ENCODE data around the gene PCSK4. TPM values are rescaled to one million over a fixed set of nuclear protein-coding genes. Genes with fewer than 3 reads are reported as not detected.

Gene PCSK4
- total RNA-seq, 1 experiment from 2014 or later = 9.1 TPM

- H3K27me3 Mint-ChIP-seq (ENCODE audit: low read depth) = peaks cover 65% of the 10 kb centered on the region
- WGBS (ENCODE audit: extremely low coverage, insufficient read length, low lambda C conversion rate) = no CpG with 5 or more reads among the region's 22 CpGs
- Histone ChIP-seq H3K4ac (ENCODE audit: low read depth, low read length) (no peak overlapping the region), H3T11ph (ENCODE audit: low read length) (no peak overlapping the region), H3K79me2 (ENCODE audit: insufficient read depth, low read length) (no peaks in the 10 kb centered on the region), H2BK5ac (ENCODE audit: insufficient read length, low read length) (no peak overlapping the region), H3K23me2 (ENCODE audit: insufficient read length, low read depth, low read length, poor library complexity, severe bottlenecking) (peaks cover 4% of the 10 kb centered on the region), H4K20me1 (ENCODE audit: control insufficient read depth, insufficient read depth, insufficient read length) (no peaks in the 10 kb centered on the region), H2BK120ac (ENCODE audit: low read depth, low read length, poor library complexity, severe bottlenecking) (no peak overlapping the region), H3K79me1 (ENCODE audit: insufficient read depth, low read depth, low read length, poor library complexity, severe bottlenecking) (no peaks in the 10 kb centered on the region), H2BK20ac (ENCODE audit: low read depth, low read length, poor library complexity, severe bottlenecking) (no peak overlapping the region), H3K56ac (ENCODE audit: insufficient read length, low read depth, low read length) (no peak overlapping the region), H3K4me1 (ENCODE audit: insufficient read depth, low read length) (no peaks in the 10 kb centered on the region), H3K9me3 (ENCODE audit: control insufficient read depth, low read depth, low read length) (no peaks in the 10 kb centered on the region), H4K5ac (ENCODE audit: insufficient read length, low read depth, low read length) (no peak overlapping the region), H3K18ac (ENCODE audit: insufficient read length, low read depth, low read length) (no peak overlapping the region), H4K91ac (ENCODE audit: insufficient read length, low read depth, low read length) (no peak overlapping the region), H3K27ac (ENCODE audit: insufficient read length, low read depth, low read length) (no peak overlapping the region), H2BK12ac (ENCODE audit: insufficient read length, low read depth, low read length) (no peak overlapping the region), H2BK15ac (ENCODE audit: low read depth, low read length) (no peak overlapping the region), H2AK5ac (ENCODE audit: insufficient read length, low read length) (no peak overlapping the region), H3K9ac (ENCODE audit: extremely low read depth, insufficient read length, low read length) (no peak overlapping the region), H3K27me3 (ENCODE audit: insufficient read depth, low read length) (no peaks in the 10 kb centered on the region), H4K8ac (replicated peaks; ENCODE audit: insufficient read length, low read depth, low read length) (no peak overlapping the region), H2AFZ (ENCODE audit: low read length) (no peak overlapping the region), H3K23ac (ENCODE audit: insufficient read length, low read depth, low read length) (no peak overlapping the region), H3K4me2 (ENCODE audit: insufficient read depth, insufficient read length, low read length) (no peak overlapping the region), H3K14ac (ENCODE audit: insufficient read depth, low read length) (no peak overlapping the region)
- H3K4me3 Mint-ChIP-seq = no peak overlapping the region; a peak in 1 of 5 replicates
- no peak for DNase-seq
- peaks cover 13 to 17% of the 10 kb centered on the region in 2 experiments for H3K4me1 Mint-ChIP-seq
- no peak overlapping the region for H3K27ac Mint-ChIP-seq
- peaks cover 0 to 9% of the 10 kb centered on the region in 2 experiments; a peak in 1 of 5 replicates for H3K9me3 Mint-ChIP-seq
- no peak for TF ChIP-seq CTCF (conservative IDR thresholded peaks at IDR 0.05)
- no peaks in the 10 kb centered on the region for H3K36me3 Mint-ChIP-seq (ENCODE audit: insufficient read depth in 1 of 3, low read depth in 3 of 3)
Measured at GRCh38 chr19:1511318-1512317, 21.5 kb upstream of the PCSK4 start.
